ENCODE measurements around the gene SLC24A4.
A peak's percentile ranks its signal among the peaks of the same experiment; 100 is the strongest.

The SLC24A4 gene

DNA sequence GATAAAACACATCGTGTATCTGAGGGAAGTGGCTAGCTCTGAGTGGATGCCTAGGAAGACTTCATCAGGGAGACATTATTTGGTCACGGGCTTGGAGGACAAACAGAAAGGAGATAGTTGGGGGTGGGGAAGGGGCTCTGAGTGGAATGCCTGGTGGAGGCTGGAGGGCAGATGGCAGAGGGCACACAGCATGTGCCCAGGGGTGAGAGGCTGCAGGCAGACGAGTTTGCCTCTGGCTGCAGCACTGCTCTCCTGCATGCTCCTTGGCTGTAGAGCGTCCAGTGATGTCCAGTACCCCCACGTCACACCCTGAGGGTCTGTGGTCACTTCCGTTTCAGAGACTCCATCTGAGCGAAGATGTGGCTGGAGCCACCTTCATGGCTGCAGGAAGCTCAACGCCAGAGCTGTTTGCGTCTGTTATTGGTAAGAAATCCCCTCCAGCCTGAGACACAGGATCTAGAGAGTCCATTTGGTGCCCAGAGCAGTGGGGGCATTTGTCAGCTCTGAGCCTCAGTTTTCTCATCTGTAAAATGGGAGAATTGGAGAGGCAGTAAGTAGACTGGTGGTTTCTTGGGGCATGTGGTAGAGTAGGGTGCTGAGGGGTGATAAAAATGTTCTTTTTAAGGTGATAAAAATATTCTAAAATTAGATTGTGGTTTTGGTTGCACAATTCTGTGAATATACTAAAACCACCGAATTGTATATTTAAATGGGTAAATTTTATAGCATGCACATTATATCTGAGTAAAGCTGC lies 119.0 kb downstream of the SLC24A4 start:
- peak; percentile 33 for DNase-seq

DNA sequence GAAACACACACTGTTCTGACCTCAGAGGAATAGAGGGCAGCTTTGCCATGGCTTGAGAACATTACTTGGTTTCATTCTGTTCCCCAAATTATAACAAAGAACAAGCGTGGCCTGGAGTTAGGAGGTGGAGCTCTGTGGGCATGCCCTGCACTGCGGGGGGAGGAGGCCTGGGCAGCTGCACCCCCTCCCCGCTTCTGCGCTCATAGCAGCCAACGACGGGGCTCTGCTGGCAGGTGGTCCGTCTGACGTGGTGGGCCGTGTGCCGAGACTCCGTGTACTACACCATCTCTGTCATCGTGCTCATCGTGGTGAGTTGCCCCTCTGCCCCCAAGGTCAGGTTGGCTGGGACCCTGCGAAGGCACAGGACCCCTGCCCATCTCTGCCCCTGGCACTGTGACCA lies 120.2 kb downstream of the SLC24A4 start:
- no peak for DNase-seq

DNA sequence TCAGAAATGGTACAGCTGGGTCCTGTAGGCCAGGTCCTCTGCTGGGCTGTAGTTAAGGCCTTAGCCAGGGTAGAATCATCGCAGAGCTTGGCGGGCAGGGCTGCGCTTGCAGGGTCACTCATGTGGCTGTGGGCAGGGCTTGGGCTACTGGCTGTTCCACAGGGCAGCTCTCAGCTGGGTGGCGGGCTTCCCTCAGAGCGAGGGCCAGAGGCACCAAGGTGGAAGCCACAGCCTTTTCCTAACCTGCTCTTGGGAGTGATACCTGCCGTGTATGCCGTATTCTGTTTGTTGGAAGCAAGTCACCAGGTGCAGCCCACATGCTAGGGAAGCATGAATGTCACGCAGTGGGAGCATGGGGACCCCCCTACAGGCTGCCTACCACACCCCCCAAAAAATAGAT lies 120.8 kb downstream of the SLC24A4 start:
- no peak for DNase-seq

DNA sequence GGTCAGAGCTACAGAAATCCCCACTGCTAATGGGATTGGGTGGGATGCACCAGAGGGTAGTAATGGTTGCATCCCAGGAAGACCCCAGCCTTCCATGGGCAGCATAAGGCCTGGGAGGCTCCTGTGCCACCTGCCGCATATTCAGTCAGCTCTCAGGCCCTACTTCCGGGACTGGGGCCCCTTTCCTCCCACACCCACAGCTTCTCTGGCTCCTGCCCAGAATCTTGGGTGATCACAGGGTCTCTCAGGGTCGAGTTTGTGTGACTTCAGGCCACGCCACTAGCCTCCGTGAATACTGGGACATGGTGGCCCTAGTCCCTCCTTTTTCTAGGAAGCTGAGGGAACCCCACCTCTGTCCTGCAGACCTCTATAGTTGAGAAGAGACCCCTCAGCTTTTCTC lies 123.8 kb downstream of the SLC24A4 start:
- no peak for DNase-seq

DNA sequence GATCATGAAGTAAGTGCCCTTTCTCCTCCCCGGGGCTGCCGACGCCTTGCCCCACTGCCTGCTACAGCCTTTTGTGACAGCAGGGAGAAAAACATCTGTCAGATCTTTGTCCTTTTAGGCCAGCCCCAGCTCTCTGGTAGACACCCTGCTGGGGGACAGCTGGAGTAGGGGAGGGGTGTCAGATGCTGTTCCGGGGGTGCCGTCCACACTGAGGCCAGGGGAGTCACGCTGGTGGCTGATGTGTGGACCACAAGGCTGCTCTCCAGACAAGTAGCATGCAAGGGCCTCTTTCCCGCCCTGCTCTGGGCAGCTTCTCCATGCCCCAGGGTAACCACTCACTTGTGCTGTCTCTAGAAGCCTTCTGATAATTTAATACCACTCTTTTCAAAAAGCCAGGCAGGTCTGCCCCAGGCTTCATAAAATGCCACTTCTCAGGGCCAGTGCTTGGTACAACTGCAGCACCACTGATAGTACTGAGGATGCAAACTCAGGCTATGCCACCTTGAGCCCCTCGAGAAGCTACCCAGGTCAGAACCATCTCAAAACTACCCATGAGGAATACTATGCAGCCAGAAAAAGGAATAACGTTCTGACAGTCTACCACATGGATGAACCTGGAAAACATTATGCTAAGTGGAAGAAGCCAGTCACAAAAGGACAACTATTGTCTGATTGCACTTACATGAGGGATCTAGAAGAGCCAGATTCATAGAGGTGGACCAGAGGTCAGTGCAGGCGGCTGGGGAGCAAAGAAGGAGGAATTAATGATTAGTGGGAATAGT lies 124.6 kb downstream of the SLC24A4 start:
- DNase-seq: no peak

DNA sequence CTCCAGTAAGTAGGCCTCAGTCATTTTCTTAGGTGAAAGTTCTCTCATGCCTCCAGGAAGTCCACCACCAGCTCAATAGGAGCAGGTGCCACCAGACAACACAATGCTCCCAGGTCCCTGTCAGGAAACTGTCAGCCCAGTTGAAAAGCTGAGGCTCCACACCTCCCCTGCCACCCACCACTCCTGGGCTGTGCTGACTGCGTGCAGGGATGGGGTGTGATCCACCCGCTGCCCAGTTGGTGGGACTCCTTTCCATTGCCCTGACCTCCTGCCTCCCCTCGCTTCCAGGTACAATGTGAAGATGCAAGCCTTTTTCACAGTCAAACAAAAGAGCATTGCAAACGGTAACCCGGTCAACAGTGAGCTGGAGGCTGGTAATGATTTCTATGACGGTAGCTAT lies 125.8 kb downstream of the SLC24A4 start:
- DNase-seq: no peak

DNA sequence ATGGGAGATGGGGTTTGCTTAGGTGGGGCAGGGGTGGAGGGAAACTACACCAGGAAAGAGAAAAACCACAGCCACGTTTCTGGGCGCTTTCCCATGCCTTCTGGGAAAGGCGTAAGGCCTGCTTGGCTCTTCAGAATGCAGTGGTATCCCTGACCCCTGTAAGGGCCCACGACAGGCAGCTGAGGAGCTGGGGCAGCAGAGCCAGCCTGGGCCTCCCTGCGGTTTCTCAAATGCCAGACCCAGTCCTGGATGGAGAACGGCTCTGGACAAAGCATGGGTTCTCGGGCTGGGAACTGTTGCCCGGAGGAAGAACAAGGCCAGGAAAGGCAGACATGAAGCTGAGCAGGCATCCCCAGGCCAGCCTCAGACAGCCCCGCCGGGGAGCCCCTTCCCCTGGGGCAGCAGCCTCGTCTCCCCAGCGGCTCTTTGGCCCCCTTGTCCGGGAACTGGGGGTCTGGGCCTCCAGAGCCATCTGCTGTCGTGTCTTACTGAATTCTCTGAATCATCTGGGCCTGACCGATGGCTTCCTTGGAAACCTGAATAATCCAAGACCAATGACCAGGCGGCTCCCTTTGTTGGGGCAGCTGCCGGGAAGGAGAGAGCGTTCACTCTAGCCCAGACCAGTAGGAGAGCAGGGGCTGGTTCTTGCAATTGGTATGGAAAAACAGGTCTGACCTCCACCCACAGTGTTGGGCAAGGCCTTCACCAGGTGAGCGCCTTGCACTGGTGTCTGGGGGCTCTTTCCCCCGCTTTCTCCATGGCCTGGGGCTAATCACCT lies 126.6 kb downstream of the SLC24A4 start:
- no peak for DNase-seq

DNA sequence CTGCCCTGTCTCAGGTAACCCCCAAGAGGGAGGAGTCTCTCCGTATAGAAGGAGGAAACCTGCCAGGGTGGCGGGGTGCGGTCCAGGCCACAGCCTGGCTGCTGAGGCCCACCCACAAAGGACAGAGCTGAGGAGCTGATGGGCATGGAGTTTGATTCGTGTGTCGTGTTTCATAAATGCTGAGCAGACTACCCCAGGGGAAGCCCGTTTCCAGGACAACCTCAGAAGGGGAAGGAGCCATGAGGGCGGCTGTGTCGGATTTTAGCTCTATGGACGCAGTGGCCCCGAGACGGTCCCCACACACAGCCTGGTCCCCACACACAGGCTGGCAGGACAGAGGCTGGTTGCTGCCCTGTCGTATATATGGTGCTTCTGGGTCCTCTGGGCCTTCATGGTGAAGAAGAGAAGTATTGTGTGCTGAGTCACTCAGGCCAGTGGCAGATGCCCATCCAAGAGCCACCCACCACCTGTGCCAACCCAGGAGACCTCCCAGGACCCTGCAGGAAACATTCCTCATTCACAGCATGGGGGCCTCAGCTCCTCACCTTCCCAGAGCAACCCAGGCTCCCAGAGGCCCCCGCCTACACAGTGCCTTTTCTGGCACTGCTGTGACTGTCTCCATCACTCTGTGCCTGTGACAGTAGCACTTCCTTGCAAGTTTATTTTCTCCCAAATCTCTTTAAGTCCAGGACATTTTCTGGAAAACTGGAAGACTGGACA lies 127.5 kb downstream of the SLC24A4 start:
- no peak for DNase-seq

DNA sequence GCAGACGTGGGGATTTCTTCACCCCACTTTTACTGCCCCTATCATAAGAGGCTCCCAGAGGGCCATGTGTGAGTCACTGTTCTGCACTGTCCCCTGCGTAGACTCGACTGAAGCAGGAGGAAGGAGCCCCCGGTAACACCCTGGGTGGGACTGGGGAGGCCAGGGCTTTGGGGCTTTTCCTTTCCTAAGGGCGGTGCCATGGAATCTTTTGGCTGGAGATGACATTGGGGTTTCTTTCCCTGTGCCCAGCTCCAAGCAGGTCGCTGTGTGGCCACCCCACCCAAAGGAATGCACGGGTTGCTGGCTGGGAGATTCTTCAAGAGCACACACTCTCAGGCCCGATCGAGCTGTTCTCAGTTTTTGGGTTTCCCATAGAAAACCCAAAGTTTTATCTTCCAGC lies 128.3 kb downstream of the SLC24A4 start:
- DNase-seq: no peak

DNA sequence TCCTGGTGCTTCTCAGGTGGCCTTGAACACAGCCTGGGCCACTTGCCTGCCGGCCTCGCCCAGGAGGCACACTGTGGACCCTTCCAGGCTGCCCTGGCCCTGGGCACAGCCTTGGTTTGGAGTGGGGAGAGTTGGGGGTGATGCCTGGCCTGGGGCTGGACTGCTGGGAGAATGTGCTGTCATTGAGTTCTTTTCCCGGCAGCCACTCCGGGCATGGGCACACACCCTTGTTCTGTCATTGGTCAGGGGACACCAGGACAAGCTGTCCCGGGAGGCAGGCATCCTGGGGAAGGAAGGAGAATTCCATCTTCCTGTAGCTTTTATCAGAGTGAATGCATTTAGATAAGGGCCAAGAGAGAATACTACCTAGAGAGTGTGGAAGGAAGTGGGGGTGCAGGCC lies 128.8 kb downstream of the SLC24A4 start:
- no peak for DNase-seq

DNA sequence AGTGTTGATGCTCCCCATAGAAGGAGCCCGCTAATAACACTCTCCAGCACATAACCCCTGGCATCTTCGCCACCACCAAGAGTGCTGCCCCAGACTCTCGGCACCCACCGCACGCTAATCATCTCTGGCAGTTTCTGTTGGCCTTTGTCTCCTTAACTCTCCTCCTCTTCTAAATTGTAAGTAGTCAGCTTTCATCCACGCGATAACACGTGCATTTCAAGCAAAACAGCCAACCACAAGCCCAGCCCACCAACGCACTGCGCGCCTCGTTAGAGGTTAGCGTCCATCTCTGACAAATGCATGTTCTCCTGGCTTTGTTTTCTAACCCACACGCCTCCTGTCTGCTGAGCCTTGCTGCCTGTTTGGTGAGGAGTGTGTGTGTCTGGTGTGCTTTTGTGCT lies 129.5 kb downstream of the SLC24A4 start:
- DNase-seq: no peak

DNA sequence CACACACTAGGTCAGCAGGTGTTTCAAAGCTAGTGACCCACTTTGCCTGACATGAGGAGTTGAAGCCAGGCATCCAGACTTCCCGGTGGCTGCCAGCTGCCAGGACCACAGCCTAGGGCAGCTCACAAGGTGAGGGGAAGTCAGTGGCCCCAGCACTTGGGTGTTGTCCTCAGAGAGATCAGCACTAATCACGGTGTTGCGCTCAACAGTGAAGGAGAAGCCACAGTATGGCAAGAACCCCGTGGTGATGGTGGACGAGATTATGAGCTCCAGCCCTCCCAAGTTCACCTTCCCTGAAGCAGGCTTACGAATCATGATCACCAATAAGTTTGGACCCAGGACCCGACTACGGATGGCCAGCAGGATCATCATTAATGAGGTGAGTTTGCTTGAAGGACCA lies 130.7 kb downstream of the SLC24A4 start:
- no peak for DNase-seq

DNA sequence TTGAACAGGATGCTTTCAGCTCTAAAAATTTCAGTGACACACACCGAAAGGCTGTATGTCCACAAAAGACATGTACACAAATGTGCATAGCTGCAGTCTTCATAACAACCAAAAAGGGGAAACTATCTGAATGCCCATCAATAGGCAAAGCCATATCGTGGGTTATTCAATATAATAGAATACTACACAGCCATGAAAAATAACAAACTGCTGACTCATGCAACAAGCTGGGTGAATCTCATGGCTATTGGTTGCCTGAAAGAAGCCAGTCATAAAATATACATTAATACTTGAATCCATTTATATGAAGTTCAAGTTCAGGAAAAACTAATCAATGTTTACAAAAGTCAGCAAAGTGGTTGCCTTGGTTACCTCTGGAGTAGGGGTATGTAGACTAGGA lies 132.3 kb downstream of the SLC24A4 start:
- DNase-seq: no peak

DNA sequence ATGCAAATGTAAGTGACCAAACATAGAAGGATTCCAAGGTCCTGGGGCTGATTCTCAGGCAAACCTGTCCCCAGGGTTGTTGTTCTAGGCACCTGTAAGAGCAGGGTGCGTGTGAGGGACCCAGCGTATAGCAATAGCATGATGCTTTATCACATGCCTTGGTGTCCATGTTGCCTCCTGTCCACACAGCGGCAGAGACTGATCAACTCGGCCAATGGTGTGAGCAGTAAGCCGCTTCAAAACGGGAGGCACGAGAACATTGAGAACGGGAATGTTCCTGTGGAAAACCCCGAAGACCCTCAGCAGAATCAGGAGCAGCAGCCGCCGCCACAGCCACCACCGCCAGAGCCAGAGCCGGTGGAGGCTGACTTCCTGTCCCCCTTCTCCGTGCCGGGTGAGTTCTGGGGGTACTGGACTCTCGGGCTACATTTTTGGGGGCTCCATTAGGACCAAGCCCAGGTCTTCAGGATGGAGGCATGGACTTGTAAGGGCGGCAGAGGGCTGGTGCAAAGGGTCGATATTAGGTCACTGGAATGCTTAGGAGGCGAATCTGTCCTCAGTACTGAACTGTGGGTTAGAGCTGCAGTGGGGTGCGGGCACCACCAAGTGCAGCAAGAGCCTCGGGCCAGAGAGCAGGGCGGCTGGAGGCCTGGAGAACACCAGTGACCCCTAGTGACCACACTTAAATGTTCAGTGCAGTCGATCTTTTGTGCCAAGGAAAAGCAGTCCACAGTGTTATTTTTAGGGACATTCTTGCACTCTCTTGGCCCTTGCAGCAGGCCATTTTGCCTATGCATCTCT lies 133.4 kb downstream of the SLC24A4 start:
- DNase-seq: peak; percentile 81

DNA sequence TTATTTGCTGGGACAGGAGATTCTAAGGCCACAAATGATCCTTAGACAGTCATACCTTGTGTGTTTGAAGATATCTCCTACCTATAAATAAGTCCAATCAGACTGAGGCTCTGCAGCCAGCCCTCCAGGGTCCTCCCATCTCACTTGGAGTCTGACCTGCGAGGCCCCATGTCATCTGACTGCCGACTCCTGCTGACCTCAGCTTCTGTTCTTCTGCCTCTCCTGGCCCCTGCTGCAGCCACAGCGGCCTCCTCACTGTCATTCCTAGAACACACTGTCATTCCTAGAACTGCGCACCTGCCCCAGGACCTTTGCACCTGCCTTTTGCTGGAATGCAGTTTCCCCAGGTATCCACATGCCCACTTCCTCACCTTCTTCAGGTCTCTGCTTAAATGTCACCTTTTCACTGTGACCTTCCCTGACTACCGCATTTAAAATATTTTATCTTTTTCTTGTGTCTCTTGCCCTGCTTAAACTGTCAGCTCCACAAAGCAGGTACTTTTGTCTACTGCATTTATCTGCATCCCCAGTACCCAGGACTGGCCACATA lies 134.1 kb downstream of the SLC24A4 start:
- no peak for DNase-seq

DNA sequence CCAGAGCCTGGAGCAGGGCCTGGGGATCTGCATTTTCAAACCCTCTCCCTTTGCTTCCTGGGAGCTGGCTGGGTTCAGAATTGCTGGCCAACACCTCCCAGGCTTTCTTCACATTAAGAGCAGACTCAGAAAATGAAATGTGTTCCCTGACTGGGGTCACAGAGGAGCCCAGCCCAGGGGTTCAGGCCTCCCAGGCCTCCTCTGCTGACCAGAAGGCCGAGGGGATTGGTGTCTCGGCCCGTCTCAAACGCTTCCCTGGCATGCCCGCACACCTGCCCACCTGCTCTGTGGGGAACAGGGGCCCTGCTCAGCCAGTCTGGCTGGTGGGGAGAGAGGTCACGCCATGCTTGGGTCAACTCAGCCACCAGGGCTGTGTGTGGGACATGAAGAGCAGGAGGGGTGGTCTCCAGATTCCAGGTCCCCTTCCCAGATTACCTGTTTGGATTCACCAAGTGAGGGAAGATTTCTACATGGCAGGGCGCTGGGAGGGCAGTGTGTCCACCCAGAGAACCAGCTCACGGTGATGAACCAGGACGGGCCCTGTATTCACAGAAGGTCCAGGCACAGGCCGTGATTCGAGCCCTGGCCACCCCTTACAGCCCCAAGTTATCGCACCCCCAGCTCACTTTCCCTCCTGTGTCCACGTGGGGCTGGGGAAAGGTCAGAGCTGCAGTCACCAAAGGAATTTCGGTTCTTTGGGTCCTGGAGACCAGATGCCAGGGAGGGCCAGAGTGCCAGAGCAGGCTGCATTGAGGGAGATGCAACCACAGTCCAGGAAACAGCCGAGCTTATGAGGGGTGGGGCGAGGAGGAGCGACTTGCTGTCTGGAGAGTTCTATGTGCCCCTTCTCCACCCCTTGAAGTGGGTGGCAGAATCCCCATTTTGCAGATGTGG lies 135.4 kb downstream of the SLC24A4 start:
- DNase-seq: no peak

DNA sequence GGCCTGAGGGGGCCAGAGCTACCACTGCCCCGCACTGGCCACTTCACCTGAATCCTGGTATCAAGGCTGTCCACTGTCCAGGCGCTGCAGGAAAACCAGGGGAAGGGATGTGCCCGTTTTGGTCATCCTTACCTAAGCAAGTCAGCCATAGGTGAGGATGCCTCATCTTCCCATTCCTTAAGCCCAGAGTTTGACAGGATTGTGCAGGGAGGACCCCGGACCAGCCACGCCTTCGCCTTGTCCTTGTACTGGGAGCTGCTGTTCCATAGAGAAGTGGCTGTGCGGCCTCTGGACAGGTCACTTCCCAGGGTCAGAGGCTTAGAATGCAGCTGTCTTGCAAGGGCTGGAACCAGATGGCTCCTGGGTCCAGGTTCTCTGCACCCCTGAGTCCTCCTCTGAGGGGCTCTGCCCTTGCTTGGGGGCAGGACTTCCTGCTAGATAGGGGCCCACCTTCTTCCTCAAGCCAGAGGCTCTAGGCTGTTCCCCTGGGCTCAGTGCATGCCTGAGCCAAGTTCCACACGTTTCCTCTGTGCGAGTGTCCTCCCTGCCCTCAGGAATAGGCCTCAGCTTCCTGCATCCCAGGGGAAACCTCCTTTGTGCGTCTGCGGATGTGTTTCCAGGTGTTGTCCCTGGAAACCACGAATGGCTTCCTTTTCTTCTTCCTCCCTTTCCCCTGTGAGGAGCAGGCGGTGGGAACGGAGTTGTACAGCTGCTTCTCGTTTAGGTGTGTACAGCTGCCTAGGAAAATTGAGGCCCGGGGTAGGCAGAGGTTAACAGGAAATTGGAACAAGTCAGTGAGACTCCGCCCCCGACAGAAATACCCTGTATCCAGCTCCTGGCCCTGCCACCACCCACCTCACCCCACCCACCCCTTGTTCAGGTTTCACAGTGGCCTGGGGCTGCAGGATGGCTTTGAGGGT lies 136.3 kb downstream of the SLC24A4 start:
- no peak for DNase-seq

DNA sequence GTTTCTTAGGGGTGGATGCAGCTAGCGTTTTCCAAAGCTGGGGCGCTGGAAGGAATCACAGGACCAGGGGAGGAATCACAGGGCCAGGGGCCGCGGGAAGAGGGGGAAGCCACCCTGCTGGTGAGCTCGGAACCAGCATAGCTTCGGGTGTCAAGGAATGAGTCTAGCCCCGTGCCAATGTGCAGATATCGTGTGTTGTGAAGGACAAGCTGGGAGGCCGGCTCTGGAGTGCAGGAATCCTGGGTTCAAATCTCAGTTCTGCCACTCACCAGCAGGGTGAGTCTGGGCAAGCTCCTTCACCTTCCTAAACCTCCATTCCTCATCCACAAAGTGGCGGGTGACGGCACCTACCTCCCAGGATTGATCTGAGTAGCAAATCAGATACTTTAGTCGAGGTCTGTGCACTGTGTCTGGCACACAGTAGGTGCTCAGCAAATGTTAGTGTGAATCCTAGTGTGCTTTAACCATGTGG lies 137.0 kb downstream of the SLC24A4 start:
- DNase-seq: no peak

DNA sequence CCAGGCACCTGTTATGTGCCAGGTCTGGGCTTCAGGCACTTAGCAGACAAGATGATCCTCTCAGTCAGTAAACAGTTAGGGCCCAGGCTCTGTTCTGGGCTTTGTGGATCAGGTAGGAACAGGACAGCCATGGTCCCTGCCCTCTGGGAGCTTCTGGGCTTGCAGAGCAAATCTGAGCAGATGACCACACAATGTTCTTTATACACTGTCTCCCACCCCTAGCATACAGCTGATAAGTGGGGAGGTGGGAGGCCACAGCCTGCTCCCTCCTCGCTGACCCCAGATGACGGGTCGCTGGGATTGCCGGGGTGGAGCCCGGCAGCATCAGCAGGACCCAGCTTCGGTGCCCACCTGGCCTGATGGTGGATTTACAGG lies 137.6 kb downstream of the SLC24A4 start:
- DNase-seq: no peak

All from hematopoietic multipotent progenitor cell treated with erythropoietin and hydrocortisone succinate and interleukin-3 and kit ligand, for 6 days (in vitro differentiated cells).